Skeletal muscle satellite cell (primary cell): ENCODE measurements around the gene TENT5C.

Experiments used
- H3K27me3 ChIP-seq: 2 replicates; pipeline ENCODE4 v1.7.0; 2013; ENCODE audit warnings: low read length; ENCODE audit not compliant: control insufficient read depth, insufficient read depth
- H3K36me3 ChIP-seq: 2 replicates; pipeline ENCODE4 v1.7.0; 2013; ENCODE audit warnings: mild to moderate bottlenecking, control low read depth, low read length; ENCODE audit not compliant: insufficient read depth
- H3K4me1 ChIP-seq: 2 replicates; pipeline ENCODE4 v1.7.0; 2013; ENCODE audit warnings: low read length; ENCODE audit not compliant: control insufficient read depth, insufficient read depth
- H3K4me2 ChIP-seq: 2 replicates; pipeline ENCODE4 v1.7.0; 2013; ENCODE audit warnings: mild to moderate bottlenecking, low read length
- H3K4me3 ChIP-seq: 2 replicates; pipeline ENCODE4 v1.7.0; 2013; ENCODE audit warnings: low read length
- H3K9ac ChIP-seq: 2 replicates; pipeline ENCODE4 v1.7.0; 2013; ENCODE audit warnings: mild to moderate bottlenecking, low read depth, low read length, moderate library complexity
- H3K9me3 ChIP-seq: replicated peaks from 2 replicates; pipeline ENCODE4 v1.7.0; 2013; ENCODE audit warnings: mild to moderate bottlenecking, control low read depth, low read length

Gene TENT5C

DNA sequence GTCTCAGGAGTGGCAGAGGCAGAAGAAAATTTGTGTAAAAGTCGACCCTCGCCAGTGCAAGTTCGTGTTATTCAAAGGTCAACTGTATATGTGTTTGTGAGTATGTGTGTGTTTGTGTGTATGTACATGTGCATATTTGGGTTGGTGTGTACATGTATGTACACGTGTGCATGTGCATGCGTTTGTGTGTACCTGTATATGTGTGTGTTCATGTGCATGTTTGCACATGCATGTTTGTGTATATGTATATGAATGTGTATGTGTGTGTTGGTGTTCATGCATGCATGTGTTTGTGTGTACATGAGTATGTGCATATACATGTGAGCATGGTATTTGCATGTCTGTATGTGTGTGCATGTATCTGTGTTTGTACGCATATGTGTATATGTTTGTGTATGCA lies 21.7 kb upstream of the TENT5C start:
- Histone ChIP-seq H3K9ac (no peak overlapping the region), H3K27me3 (no peaks in the 10 kb centered on the region), H3K4me1 (no peaks in the 10 kb centered on the region), H3K9me3 (no peaks in the 10 kb centered on the region), H3K4me2 (no peak overlapping the region), H3K36me3 (no peaks in the 10 kb centered on the region), H3K4me3 (no peak overlapping the region)

DNA sequence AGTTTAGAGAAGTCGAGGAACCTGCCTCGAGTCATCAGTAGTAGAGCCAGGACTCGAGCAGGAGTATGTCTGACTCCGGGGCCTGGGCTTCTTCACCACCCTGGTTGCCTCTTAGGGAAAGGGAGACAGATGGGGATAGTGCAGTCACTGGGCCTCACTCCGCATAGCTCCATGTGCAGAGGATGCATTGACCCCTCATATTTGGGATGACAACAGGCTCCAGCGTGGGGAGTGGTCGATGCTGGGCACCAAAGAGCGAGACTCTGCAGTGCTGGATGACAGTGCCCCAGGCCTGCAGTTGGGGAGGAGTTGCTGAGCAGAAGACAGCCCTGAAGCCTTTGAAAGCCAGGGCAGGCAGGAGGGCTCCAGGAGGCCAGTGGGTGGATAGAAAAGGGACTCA lies 20.8 kb upstream of the TENT5C start:
- no peak overlapping the region for H3K9ac ChIP-seq
- H3K36me3 ChIP-seq: no peaks in the 10 kb centered on the region
- H3K27me3 ChIP-seq: no peaks in the 10 kb centered on the region
- no peaks in the 10 kb centered on the region for H3K4me1 ChIP-seq
- no peaks in the 10 kb centered on the region for H3K9me3 ChIP-seq
- H3K4me3 ChIP-seq: no peak overlapping the region
- H3K4me2 ChIP-seq: no peak overlapping the region

DNA sequence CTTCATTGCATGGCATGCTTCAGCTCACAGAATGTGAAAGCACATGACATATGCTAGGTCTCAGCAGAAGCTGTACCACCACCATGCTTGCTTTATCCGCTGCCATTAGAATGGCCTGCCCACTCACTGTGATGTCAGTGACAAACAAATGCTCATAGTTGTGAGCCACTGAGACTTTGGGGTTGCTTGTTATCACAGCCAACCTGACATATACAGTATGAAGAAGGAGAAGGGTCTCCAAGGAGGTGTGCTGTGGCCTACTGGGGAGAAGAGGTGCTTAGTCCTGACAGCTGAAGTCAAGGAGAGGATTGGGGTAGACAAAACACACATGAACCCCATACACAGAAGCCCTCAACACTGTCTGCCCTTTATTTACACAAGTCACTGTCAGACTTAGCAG lies 19.5 kb upstream of the TENT5C start:
- H3K27me3 ChIP-seq: no peaks in the 10 kb centered on the region
- no peak overlapping the region for H3K4me2 ChIP-seq
- H3K36me3 ChIP-seq: no peaks in the 10 kb centered on the region
- no peaks in the 10 kb centered on the region for H3K4me1 ChIP-seq
- no peak overlapping the region for H3K4me3 ChIP-seq
- H3K9ac ChIP-seq: no peak overlapping the region
- no peaks in the 10 kb centered on the region for H3K9me3 ChIP-seq

DNA sequence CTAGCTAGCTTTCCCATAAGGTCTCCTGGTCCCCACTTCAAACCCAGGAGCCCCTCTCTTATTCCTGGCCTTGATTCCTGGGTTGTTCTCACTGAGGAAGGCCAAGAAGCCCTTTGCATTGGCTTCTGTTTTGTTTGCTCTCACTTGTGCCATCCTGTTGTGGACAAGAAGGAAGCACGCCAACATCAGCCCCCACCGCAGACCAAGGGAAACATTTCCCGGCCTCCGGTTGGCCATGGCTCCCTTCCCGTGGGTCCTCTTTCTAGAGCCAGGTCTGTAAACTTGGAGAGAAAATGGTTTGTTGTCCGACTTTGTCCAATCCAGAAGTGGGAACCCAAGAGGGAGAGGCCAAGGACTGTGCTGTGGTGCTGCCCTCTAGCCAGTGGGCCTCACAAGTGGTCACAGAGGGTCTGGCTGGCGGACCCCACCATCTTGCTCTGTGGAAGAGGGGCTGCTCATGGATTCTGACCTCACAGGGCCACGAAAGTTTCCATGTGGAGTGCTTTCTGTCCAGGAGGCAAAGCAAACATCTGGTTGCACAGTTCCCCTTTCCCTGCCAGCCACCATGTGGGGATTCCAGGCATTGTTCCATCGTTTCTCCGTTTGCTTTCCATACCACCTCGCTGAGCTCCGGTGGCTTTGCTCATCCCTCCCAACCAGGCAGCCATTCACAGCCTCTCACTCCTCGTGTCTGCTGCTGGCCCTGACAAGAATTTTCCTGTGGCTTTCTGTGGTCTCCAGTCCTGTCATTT lies 18.9 kb upstream of the TENT5C start:
- no peak overlapping the region for H3K9ac ChIP-seq
- no peaks in the 10 kb centered on the region for H3K36me3 ChIP-seq
- H3K4me1 ChIP-seq: no peaks in the 10 kb centered on the region
- no peak overlapping the region for H3K4me2 ChIP-seq
- no peak overlapping the region for H3K4me3 ChIP-seq
- no peaks in the 10 kb centered on the region for H3K9me3 ChIP-seq
- peaks cover 3% of the 10 kb centered on the region for H3K27me3 ChIP-seq

DNA sequence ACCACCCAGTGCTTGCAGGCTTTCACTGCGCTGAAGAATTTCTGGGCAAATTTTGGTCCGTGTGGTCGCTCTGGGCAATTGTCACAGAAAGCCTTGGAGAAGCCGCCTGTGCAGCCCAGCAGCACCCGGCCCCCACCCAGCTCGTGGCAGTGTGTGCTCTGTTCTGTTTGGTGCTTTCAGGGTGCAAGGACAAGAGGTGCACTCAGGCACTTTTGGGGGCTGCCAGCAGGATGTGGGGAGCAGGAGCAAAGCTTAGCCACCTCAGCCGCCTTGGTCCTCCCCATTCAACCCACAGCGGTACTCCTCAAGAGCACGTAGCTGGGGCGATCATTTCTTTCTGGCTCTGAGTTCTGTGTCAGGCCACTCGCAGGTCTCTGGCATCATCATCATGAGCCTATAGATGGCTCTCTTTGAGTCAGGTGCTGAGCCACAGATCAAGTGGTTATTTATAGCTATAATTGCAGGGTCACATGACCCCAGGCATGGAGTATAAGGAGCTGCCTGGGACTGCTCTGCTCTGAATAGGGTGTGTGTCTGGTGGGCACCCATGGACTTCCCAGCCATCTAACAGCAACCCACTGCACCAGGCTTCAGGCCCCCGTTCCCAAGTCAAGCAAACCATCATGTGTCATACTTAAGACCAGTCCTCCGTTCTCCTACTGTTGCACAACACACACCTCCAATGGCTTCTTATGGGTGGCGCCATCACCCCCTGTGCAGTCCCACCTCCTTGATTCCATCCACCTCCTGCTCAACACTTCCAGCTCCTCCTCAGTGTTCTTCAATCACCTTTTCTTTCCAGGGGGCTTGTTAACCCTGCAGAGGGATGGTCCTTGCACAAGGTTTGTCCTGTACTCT lies 18.1 kb upstream of the TENT5C start:
- Histone ChIP-seq H3K36me3 (no peaks in the 10 kb centered on the region), H3K27me3 (peaks cover 3% of the 10 kb centered on the region), H3K4me1 (no peaks in the 10 kb centered on the region), H3K4me2 (no peak overlapping the region), H3K9ac (no peak overlapping the region), H3K4me3 (no peak overlapping the region), H3K9me3 (no peaks in the 10 kb centered on the region)

DNA sequence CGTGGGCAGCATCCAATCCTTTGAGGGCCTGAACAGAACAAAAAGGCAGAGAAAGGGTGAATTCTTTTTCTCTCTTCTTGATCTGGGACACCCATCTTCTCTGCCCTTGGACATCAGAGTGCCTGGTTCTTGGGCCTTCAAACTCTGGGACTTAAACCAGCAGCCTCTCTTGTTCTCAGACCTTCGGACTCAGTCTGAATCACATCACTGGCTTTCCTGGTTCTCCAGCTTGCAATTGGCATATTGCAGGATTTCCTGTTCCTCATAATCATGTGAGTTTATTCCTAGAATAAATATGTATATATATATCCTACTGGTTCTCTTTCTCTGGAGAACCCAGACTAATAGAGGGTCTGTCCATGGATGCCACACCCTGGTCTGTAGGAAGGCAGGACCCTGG lies 16.3 kb upstream of the TENT5C start:
- no peaks in the 10 kb centered on the region for H3K4me1 ChIP-seq
- no peaks in the 10 kb centered on the region for H3K36me3 ChIP-seq
- no peak overlapping the region for H3K9ac ChIP-seq
- no peaks in the 10 kb centered on the region for H3K9me3 ChIP-seq
- H3K4me3 ChIP-seq: no peak overlapping the region
- H3K4me2 ChIP-seq: no peak overlapping the region
- peaks cover 8% of the 10 kb centered on the region for H3K27me3 ChIP-seq

DNA sequence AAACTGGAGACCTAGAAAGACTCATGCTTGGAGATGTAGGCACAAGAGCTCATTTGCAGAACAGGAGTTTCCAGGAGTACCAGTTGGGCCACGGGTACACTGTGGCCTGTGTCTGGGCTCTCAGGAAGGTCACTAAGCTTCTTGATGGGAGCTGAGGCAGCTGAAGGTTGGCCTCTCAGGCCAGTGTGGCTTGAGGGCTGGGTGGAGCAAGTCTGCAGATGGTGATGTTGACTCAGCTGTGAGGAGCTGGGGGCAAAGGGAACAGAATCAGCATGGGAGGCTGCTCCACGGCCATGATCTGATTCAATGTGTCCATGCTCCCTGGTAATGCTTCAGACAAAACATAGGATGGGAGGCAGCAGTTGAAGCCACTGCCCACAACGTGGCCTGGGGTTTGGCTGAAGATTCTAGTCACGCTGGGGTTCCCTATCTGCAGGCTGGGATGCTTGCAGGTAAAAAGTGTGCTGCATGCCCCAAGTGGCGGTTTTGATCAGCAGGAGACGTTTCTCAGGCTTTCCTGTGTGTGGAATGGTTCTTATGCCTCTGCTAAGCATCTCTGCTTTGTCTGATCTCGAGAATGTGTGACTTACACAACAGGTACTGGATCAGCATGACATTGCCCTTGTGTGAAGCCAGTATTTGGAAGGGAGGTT lies 15.4 kb upstream of the TENT5C start:
- Histone ChIP-seq H3K4me2 (no peak overlapping the region), H3K36me3 (no peaks in the 10 kb centered on the region), H3K4me1 (no peaks in the 10 kb centered on the region), H3K9me3 (no peaks in the 10 kb centered on the region), H3K4me3 (no peak overlapping the region), H3K27me3 (peaks cover 8% of the 10 kb centered on the region), H3K9ac (no peak overlapping the region)

DNA sequence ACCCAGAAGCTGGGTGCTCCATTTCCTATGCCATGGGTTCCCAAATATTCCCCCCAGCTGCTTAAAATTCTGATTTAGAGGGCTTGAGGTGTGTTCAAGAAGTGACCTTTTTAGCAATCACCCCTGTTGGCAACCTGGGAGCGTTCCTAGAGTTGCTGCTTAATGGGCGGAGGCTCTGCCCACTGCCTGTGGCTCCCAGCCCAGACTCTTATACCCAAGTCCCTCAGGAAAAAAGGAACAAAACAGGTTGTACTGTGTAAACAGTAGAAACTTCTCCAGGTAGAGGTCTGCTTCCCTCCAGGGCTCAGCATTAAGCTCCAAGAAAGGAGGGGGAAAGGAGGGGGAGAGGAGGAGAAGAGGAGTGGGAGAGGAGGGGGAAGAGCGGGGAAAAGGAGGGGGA lies 14.6 kb upstream of the TENT5C start:
- Histone ChIP-seq H3K4me2 (no peak overlapping the region), H3K4me3 (no peak overlapping the region), H3K9me3 (no peaks in the 10 kb centered on the region), H3K27me3 (peaks cover 11% of the 10 kb centered on the region), H3K9ac (no peak overlapping the region), H3K36me3 (no peaks in the 10 kb centered on the region), H3K4me1 (no peaks in the 10 kb centered on the region)

DNA sequence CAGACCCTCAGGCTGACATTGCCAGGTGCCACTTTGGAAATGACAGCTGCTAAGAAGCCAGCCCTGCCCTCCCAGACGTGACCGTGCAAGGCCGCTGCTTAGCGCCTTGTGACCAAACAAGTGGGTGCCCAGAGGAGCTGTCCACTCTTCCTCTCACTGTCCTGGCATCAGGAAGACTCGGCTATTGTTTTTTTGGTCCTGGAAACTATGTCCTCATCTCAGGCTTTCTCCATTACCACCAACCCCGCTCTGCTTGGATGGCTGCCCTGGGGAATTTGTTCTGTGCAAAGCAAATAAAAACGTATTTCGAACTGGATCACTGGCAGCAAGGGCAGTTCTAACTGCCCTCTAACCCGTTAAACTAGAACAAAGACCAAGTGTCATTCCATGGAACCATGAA lies 13.7 kb upstream of the TENT5C start:
- no peak overlapping the region for H3K9ac ChIP-seq
- no peaks in the 10 kb centered on the region for H3K9me3 ChIP-seq
- peaks cover 13% of the 10 kb centered on the region for H3K27me3 ChIP-seq
- no peaks in the 10 kb centered on the region for H3K4me1 ChIP-seq
- no peak overlapping the region for H3K4me3 ChIP-seq
- no peak overlapping the region for H3K4me2 ChIP-seq
- no peaks in the 10 kb centered on the region for H3K36me3 ChIP-seq

DNA sequence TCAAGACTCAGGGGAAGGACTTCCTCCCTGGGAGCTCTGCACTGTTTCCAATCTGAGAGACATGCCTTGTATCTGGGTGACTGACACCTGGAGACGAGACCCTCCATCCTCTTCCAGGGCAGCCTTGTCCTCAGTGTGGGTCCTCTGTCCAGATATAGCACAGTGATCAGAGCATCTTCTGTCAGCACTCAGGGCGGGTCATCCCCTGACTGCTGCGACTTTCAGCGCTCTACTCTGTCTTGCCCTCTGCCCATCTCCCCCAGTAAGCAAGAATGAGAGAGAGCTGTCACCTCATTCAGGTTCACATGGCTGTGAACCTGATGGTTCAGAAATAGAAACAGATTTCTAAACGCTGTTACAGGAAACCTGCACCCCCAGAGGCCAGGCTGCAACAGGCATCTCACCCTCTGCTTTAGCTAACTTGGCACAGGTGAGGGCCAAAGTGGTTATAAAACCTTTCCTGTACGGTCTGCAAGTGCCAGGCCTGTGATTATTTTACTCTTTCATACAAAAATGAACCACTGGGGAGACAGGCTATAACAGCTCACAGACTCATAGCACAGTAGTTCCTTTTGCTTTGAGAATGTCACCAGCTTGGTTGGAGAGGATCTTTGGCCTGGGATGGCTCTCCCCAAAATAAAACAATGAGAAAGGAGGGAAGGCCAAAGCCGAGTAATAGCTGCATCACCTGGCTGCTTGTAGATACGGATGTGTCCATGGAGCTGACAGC lies 11.4 kb upstream of the TENT5C start:
- Histone ChIP-seq H3K4me1 (no peaks in the 10 kb centered on the region), H3K4me3 (no peak overlapping the region), H3K9me3 (no peaks in the 10 kb centered on the region), H3K27me3 (peaks cover 17% of the 10 kb centered on the region), H3K4me2 (no peak overlapping the region), H3K36me3 (no peaks in the 10 kb centered on the region), H3K9ac (no peak overlapping the region)

DNA sequence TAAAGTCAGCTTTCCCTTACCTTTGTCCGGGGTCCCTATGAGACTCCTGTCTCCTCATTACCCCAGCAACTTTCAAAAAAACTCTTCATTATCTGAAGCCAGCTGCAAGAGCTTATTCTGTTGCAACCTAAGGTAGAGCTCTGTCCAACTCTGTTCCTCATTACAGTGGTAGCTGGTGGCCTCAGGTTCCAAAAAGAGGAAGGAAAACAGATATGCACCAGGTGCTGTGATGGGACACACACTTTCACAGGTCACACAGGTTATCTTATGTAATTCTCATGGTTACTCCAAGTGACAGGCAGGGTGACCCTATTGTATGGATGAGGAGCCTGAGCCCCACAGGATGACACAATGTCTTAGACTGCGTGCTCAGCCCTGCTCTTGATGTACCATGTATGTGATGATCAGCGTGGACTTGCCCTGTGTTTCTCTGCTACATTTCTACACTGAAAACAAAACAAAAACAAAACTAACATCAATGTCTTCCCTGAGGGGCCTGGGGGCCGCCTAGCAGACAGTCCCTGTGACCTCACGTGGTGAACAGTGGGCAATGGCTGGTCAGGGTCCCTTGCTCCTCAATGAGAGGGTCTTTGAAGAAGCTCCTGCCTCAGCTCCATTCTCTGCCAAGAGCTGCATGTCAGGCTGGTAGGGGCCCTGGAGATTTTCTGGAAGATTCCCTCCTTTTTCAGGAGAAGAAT lies 9.7 kb upstream of the TENT5C start:
- H3K36me3 ChIP-seq: no peaks in the 10 kb centered on the region
- H3K9me3 ChIP-seq: no peaks in the 10 kb centered on the region
- no peak overlapping the region for H3K9ac ChIP-seq
- no peaks in the 10 kb centered on the region for H3K4me1 ChIP-seq
- no peak overlapping the region for H3K4me3 ChIP-seq
- H3K27me3 ChIP-seq: peaks cover 33% of the 10 kb centered on the region
- H3K4me2 ChIP-seq: no peak overlapping the region
